Esophagus muscularis mucosa (tissue), 4 donors: ENCODE measurements around the gene CTU1. TPM values are rescaled to one million over a fixed set of nuclear protein-coding genes. Genes with fewer than 3 reads are reported as not detected.

Source experiments
- DNase-seq: peaks from one replicate; pipeline ENCODE4 v3.0.0-alpha.2; 2017; ENCODE audit errors: extremely low spot score
- H3K27ac ChIP-seq, 4 donors: fragments of 200-600 bp; sonication (generic); replicated peaks in 1 of 4; 1 replicate in 3 of 4; 2 replicates in 1 of 4; pipeline ENCODE4 v1.5.1; 2016 to 2019; ENCODE audit warnings: mild to moderate bottlenecking in 1 of 4
- H3K27me3 ChIP-seq, 4 donors: fragments of 200-600 bp; sonication (generic); one replicate each; pipeline versions ENCODE4 v1.5.1 to v1.6.0; 2016 to 2019
- H3K36me3 ChIP-seq, 4 donors: fragments of 200-600 bp; sonication (generic); one replicate each; pipeline ENCODE4 v1.5.1; 2016 to 2019
- H3K4me1 ChIP-seq, 4 donors: fragments of 200-600 bp; sonication (generic); one replicate each; pipeline ENCODE4 v1.5.1; 2016 to 2019
- H3K4me3 ChIP-seq, 4 donors: fragments of 200-600 bp; sonication (generic); 1 replicate in 2 of 4; 2 replicates in 2 of 4; pipeline ENCODE4 v1.5.1; 2016 to 2019; ENCODE audit warnings: mild to moderate bottlenecking in 4 of 4, moderate library complexity in 1 of 4
- H3K9me3 ChIP-seq, 4 donors: fragments of 200-600 bp; sonication (generic); 1 replicate in 3 of 4; 2 replicates in 1 of 4; pipeline ENCODE4 v1.5.1; 2016 to 2019
- CTCF ChIP-seq, 3 experiments: fragments of 200-600 bp in 2 of 3; fragments of 450-650 bp in 1 of 3; sonication (generic) in 2 of 3; IDR thresholded peaks; one replicate each; pipeline ENCODE4 v1.5.1; 2017 to 2019; ENCODE audit warnings: antibody characterized with exemption in 3 of 3, mild to moderate bottlenecking in 2 of 3, moderate library complexity in 1 of 3
- EP300 ChIP-seq: sonication (generic); formaldehyde crosslinking; IDR thresholded peaks from one replicate; pipeline ENCODE4 v1.6.1; 2017; ENCODE audit warnings: antibody characterized with exemption
- POLR2A ChIP-seq: fragments of 450-650 bp; IDR thresholded peaks from one replicate; pipeline ENCODE4 v1.6.1; 2017; ENCODE audit warnings: antibody characterized with exemption, moderate library complexity, mild to moderate bottlenecking, low read depth
- POLR2AphosphoS5 ChIP-seq, 2 donors: sonication (generic); formaldehyde crosslinking; IDR thresholded peaks; one replicate each; pipeline ENCODE4 v1.6.1; 2017; ENCODE audit warnings: antibody characterized with exemption in 2 of 2
- WGBS: methylation state at CpG from one replicate; pipeline ENCODE4 v1.1.5; 2018; 5-methylcytosine and 5-hydroxymethylcytosine counted together
- intact Hi-C: fragments of 100-400 bp; cut with DNase I; formaldehyde crosslinking; loops from one replicate; pipeline ENCODE4 v1.15.1; 2023
- total RNA-seq, 4 donors: library from RNA; depleted of rRNA; stranded (reverse); fragments of >200 nt; gene quantifications; one replicate each; pipeline versions ENCODE4 v1.1.0 to v1.2.1, GENCODE V29; 2016

The CTU1 gene
- total RNA-seq, 4 donors from 2014 or later: 7.1 to 18.9 (median 13.7) TPM

- no peak for DNase-seq
- H3K4me1 ChIP-seq: no peaks in the 10 kb centered on the region
- H3K36me3 ChIP-seq: no peaks in the 10 kb centered on the region
- peaks cover 0 to 53% (median 0%) of the 10 kb centered on the region in 4 donors for H3K27me3 ChIP-seq
- 78% methylated on average over 5 of the region's 5 CpGs for WGBS
- intact Hi-C loops: no loop called here
- H3K27ac ChIP-seq: no peak overlapping the region
- TF ChIP-seq CTCF (IDR thresholded peaks at IDR 0.05) (no peak), POLR2AphosphoS5 (IDR thresholded peaks at IDR 0.05) (no peak), EP300 (no peak), POLR2A (no peak)
- H3K4me3 ChIP-seq: no peak overlapping the region
- H3K9me3 ChIP-seq: peaks cover 0 to 19% (median 15%) of the 10 kb centered on the region in 4 donors
These were observed 32.2 kb downstream of the CTU1 start for GRCh38 chr19:51075998-51076397.

DNA sequence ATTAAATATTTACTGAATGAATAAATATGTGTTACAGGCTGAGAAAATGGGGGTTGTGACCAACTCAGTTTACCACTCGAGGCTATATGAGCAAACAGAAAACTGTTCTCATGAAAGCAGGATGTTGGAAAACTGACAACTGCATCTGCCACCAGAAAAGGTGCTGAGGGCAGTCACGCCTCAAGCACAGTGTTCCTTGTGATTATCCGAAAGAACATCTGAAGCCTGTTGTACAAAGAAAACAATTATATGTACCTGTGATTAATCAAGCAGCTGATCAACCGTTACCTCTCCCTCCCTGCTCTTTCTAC is 37.2 kb downstream of the CTU1 start:
- Histone ChIP-seq H3K4me3 (no peak overlapping the region), H3K9me3 (peaks cover 0 to 19% (median 15%) of the 10 kb centered on the region in 4 donors), H3K36me3 (no peaks in the 10 kb centered on the region), H3K27me3 (peaks cover 0 to 41% (median under 1%) of the 10 kb centered on the region in 4 donors), H3K27ac (no peak overlapping the region), H3K4me1 (no peaks in the 10 kb centered on the region)
- 54% methylated on average over 4 of the region's 4 CpGs for WGBS
- no peak for DNase-seq
- intact Hi-C loops: no loop called here
- TF ChIP-seq POLR2AphosphoS5 (IDR thresholded peaks at IDR 0.05): no peak
- TF ChIP-seq POLR2A: no peak
- no peak for TF ChIP-seq EP300
- no peak for TF ChIP-seq CTCF (IDR thresholded peaks at IDR 0.05)

DNA sequence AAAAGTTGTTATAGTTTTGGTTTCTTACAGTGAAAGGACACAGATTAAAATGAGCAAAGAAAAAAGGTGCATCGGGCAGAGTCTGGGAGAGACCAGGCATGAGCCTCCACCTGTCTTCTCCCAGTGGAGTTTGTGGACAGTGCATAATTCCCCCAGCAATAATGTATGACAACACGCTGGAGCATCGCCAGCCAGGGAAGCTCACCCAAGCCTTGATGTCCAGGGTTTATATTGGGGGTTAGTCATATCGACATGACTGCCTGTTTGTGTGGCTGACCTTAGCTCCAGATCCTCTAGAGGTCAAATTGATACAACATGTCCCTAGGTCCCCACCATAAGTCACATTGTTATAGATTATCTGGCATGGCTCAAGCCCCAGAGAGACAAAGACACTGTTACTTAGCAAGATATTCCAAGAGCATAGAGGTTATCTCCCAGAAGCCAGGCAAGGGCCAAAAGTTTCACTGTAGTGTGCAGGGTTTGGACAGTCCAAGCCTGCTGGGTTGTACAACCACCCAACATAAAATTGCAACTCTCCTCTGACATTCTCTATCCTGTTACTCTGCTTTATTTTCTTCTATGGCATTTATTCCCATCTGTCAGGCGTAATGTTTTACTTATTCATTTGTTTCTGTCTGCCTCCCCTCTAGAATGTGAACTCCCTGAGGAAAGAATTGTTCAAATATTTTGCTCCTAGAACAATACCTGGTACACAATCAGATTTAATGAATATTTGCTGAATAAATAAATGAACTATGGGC is 37.7 kb downstream of the CTU1 start:
- intact Hi-C loops: no loop called here
- Histone ChIP-seq H3K9me3 (peaks cover 0 to 19% (median 15%) of the 10 kb centered on the region in 4 donors), H3K27me3 (peaks cover 0 to 41% (median 3%) of the 10 kb centered on the region in 4 donors), H3K36me3 (no peaks in the 10 kb centered on the region), H3K4me3 (no peak overlapping the region), H3K4me1 (peaks cover 0 to under 1% (median 0%) of the 10 kb centered on the region in 4 donors), H3K27ac (no peak overlapping the region)
- TF ChIP-seq CTCF (IDR thresholded peaks at IDR 0.05): no peak
- TF ChIP-seq POLR2AphosphoS5 (IDR thresholded peaks at IDR 0.05): no peak
- no peak for TF ChIP-seq EP300
- no peak for TF ChIP-seq POLR2A
- DNase-seq: no peak
- WGBS: 75% methylated on average over 4 of the region's 5 CpGs

DNA sequence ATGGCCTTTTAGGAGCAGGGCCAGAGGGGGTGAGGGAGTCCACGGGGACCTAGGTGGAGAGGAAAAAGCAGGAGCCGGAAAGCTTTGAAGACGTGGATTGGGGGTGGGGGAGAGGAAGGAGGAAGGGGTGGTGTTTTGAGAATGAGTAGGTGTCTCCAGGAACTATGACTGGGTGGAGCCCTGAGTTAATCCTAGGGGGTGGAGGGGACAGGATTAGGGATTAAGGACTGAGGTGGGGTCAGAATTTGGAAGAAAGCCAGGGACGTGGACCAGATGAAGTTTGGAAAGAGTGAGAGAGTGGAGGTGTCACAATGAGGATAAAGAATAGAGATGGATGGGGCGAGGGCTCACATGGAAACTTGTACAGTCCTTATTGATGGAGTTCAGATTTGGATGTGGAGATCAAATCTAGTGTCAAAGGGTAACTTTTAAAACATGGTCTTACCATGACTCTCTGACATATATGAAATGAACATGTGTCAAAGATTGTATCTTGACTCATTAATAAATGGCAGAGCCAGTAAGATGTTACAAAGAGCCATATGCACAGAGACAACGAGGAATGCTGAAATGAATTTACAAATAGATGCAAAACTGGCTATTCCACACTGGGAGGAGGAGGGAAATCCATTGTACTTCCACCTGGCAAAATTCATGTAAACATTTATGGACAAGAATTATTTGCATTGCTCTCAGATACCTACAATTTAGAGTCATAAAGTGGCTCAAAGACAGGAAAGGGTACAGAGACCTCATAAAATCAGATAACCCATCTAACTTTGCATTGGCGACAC is 41.6 kb downstream of the CTU1 start:
- no peaks in the 10 kb centered on the region for H3K36me3 ChIP-seq
- H3K4me1 ChIP-seq: peaks cover 4 to 11% (median 8%) of the 10 kb centered on the region in 4 donors
- TF ChIP-seq EP300 (no peak), CTCF (IDR thresholded peaks at IDR 0.05) (no peak), POLR2A (no peak), POLR2AphosphoS5 (IDR thresholded peaks at IDR 0.05) (no peak)
- H3K4me3 ChIP-seq: no peak overlapping the region
- intact Hi-C loops: no loop called here
- DNase-seq: no peak
- peaks cover 0 to 57% (median 11%) of the 10 kb centered on the region in 4 donors for H3K27me3 ChIP-seq
- 62% methylated on average over 7 of the region's 7 CpGs for WGBS
- no peak overlapping the region for H3K27ac ChIP-seq
- H3K9me3 ChIP-seq: no peaks in the 10 kb centered on the region
